Ishikawa (cell line): Measurements from ENCODE around the gene MYO18A.

Experiments
- CEBPB ChIP-seq: IDR thresholded peaks from 2 replicates; pipeline ENCODE4 v1.6.1; 2012
- CREB1 ChIP-seq: IDR thresholded peaks from 2 replicates; pipeline ENCODE4 v1.6.1; 2012; ENCODE audit warnings: low read depth
- EGR1 ChIP-seq: IDR thresholded peaks from 2 replicates; pipeline ENCODE4 v1.6.1; 2012
- EP300 ChIP-seq: IDR thresholded peaks from 2 replicates; pipeline ENCODE4 v1.6.1; 2012; ENCODE audit warnings: borderline replicate concordance
- FOXM1 ChIP-seq: IDR thresholded peaks from 2 replicates; pipeline ENCODE4 v1.6.1; 2012; ENCODE audit warnings: low read depth, borderline replicate concordance
- MAX ChIP-seq: IDR thresholded peaks from 2 replicates; pipeline ENCODE4 v1.6.1; 2012
- NFIC ChIP-seq: IDR thresholded peaks from 2 replicates; pipeline ENCODE4 v1.6.1; 2012
- RAD21 ChIP-seq: IDR thresholded peaks from 2 replicates; pipeline ENCODE4 v1.6.1; 2012; ENCODE audit warnings: low read depth
- REST ChIP-seq: IDR thresholded peaks from 2 replicates; pipeline ENCODE4 v1.6.1; 2012; ENCODE audit warnings: low read depth, mild to moderate bottlenecking
- TAF1 ChIP-seq: IDR thresholded peaks from 2 replicates; pipeline ENCODE4 v1.6.1; 2012; ENCODE audit warnings: low read depth, mild to moderate bottlenecking
- TCF12 ChIP-seq: IDR thresholded peaks from 2 replicates; pipeline ENCODE4 v1.6.1; 2012; ENCODE audit warnings: low read depth
- TEAD4 ChIP-seq: IDR thresholded peaks from 2 replicates; pipeline ENCODE4 v1.6.1; 2012
- USF1 ChIP-seq: IDR thresholded peaks from 2 replicates; pipeline ENCODE4 v1.6.1; 2012
- YY1 ChIP-seq: IDR thresholded peaks from 2 replicates; pipeline ENCODE4 v1.6.1; 2012; ENCODE audit warnings: low read depth
- ZBTB7A ChIP-seq: IDR thresholded peaks from 2 replicates; pipeline ENCODE4 v1.6.1; 2012; ENCODE audit warnings: low read depth

The MYO18A gene

GRCh38 chr17:29062215-29062614, 118.0 kb downstream of the MYO18A start:
- TF ChIP-seq FOXM1 (no peak), TAF1 (no peak), ZBTB7A (no peak), REST (no peak), TCF12 (no peak), EGR1 (no peak), RAD21 (no peak), MAX (no peak), CREB1 (no peak), YY1 (no peak), CEBPB (no peak), NFIC (no peak), EP300 (no peak), USF1 (no peak), TEAD4 (no peak)

DNA sequence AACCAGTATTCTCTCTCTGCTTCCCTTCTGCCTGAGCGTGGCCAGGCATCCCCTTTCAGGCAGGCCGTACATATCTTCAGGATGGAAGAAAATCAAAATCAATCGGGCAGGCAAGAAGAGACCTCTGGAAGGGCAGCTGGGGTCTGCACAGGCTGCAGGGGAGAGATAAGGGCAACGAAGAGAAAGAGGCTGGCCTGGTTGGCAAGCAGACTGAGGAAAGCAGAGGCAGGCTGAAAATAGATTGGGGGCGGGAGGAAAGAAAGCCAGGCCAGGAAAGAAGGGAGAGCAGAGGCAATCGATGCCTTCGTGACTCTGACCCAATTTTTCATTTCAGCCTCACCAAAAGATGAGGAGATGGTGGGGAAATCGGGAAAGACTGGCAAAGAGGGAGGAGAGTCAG, 119.2 kb downstream of the MYO18A start:
- TF ChIP-seq NFIC = no peak
- no peak for TF ChIP-seq TAF1
- no peak for TF ChIP-seq CREB1
- TF ChIP-seq ZBTB7A = no peak
- no peak for TF ChIP-seq EP300
- no peak for TF ChIP-seq YY1
- TF ChIP-seq CEBPB = no peak
- no peak for TF ChIP-seq TEAD4
- no peak for TF ChIP-seq USF1
- no peak for TF ChIP-seq RAD21
- TF ChIP-seq TCF12 = no peak
- no peak for TF ChIP-seq MAX
- TF ChIP-seq REST = no peak
- TF ChIP-seq EGR1 = no peak
- no peak for TF ChIP-seq FOXM1

DNA sequence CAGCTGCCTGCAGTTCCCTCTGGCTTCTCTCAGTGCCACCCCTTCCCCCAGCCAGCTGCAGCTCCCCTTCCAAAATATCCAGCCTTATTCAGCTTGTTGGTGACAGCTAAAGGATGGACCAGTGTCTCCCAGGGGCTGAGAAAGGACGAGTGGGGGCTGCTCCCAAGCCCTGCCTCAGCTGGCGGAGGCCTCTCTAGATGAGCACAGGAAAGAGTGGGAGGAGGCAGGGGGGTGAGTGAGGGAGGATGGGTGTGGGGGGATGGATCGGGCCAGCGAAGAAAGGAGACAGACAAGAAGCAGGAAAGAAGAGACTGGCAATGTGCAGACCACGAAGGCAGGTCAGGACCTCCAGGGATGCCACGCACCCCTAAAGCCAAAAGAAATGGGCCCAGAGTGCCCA, 119.7 kb downstream of the MYO18A start:
- TF ChIP-seq CREB1 = no peak
- no peak for TF ChIP-seq REST
- TF ChIP-seq TEAD4 = no peak

DNA sequence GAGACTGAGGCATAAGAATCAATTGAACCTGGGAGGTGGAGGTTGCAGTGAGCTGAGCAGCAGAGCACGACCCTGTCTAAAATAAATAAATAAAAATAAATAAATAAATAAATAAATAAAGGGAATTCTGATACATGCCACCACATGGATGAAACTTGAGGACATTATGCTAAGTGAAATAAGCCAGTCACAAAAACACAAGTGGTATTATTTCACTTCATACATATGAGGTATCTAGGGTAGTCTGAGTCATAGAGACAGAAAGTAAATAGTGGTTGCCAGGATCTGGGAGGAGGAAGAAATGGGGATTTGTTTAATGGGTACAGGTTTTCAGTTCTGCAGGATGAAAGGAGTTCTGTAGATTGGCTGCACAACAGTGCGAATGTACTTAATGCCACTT, 120.9 kb downstream of the MYO18A start:
- TF ChIP-seq ZBTB7A = no peak
- no peak for TF ChIP-seq TCF12
- no peak for TF ChIP-seq RAD21
- no peak for TF ChIP-seq YY1
- TF ChIP-seq CREB1 = no peak
- no peak for TF ChIP-seq TEAD4
- no peak for TF ChIP-seq NFIC
- TF ChIP-seq TAF1 = no peak
- no peak for TF ChIP-seq USF1
- no peak for TF ChIP-seq CEBPB
- TF ChIP-seq EGR1 = no peak
- TF ChIP-seq MAX = no peak
- no peak for TF ChIP-seq FOXM1
- no peak for TF ChIP-seq EP300
- TF ChIP-seq REST = no peak
